Spinal cord (tissue), 10 donors: Measurements from ENCODE around the gene FAM50B. TPM values are rescaled to one million over a fixed set of nuclear protein-coding genes. Genes with fewer than 3 reads are reported as not detected.
A peak's percentile ranks its signal among the peaks of the same experiment; 100 is the strongest.

Source experiments
- DNase-seq, 6 donors: peaks; one replicate each; pipeline versions ENCODE4 v3.0.0 to v3.0.0-alpha.2; 2013 to 2015; ENCODE audit warnings: low spot score in 6 of 6, low read depth in 4 of 6
- H3K27ac ChIP-seq: one replicate; pipeline ENCODE4 v1.5.1; 2013; ENCODE audit warnings: low read depth, low read length, control low read depth
- H3K27me3 ChIP-seq: one replicate; pipeline ENCODE4 v1.6.1; 2013; ENCODE audit warnings: low read length; ENCODE audit not compliant: control insufficient read depth, insufficient read depth
- H3K36me3 ChIP-seq: one replicate; pipeline ENCODE4 v1.6.1; 2013; ENCODE audit warnings: low read length; ENCODE audit not compliant: control insufficient read depth, insufficient read depth
- H3K4me1 ChIP-seq: one replicate; pipeline ENCODE4 v1.6.1; 2013; ENCODE audit warnings: low read length; ENCODE audit not compliant: control insufficient read depth, insufficient read depth
- H3K4me3 ChIP-seq: one replicate; pipeline ENCODE4 v1.5.1; 2013; ENCODE audit warnings: low read depth, low read length, control low read depth
- H3K9me3 ChIP-seq: one replicate; pipeline ENCODE4 v1.6.1; 2013; ENCODE audit warnings: low read length; ENCODE audit not compliant: control insufficient read depth, insufficient read depth
- WGBS: methylation state at CpG from one replicate; pipeline ENCODE4 v1.1.5; 2013; ENCODE audit warnings: missing lambda C conversion rate; ENCODE audit not compliant: insufficient coverage; 5-methylcytosine and 5-hydroxymethylcytosine counted together
- polyA plus RNA-seq, 2 donors: library from polyadenylated mRNA; unstranded; fragments of 120-200 nt; gene quantifications; one replicate each; pipeline ENCODE4 v1.2.1, GENCODE V29; 2013; ENCODE audit not compliant: insufficient read length in 2 of 2
- total RNA-seq, 2 donors: library from RNA; depleted of rRNA in 1 of 2; stranded (reverse); fragments of 120-200 nt in 1 of 2; fragments of >200 nt in 1 of 2; gene quantifications; one replicate each; pipeline versions ENCODE4 v1.2.3 to v1.2.4, GENCODE V29; 2013 to 2014
- donor health status: healthy.

The FAM50B gene
- total and polyA plus RNA-seq, 4 donors, result 10.1 to 21.4 (median 15.6) TPM

GRCh38 chr6:3876866-3877265, 27.7 kb downstream of the FAM50B start:
- Histone ChIP-seq H3K27me3 (no peaks in the 10 kb centered on the region), H3K36me3 (no peaks in the 10 kb centered on the region), H3K4me3 (no peak overlapping the region), H3K4me1 (no peaks in the 10 kb centered on the region), H3K27ac (no peak overlapping the region), H3K9me3 (no peaks in the 10 kb centered on the region)
- DNase-seq, result no peak
- WGBS, result no CpG with 5 or more reads among the region's 4 CpGs

GRCh38 chr6:3878048-3878666, 29.0 kb downstream of the FAM50B start:
- no peaks in the 10 kb centered on the region for H3K27me3 ChIP-seq
- no peaks in the 10 kb centered on the region for H3K36me3 ChIP-seq
- H3K9me3 ChIP-seq, result no peaks in the 10 kb centered on the region
- no peak overlapping the region for H3K27ac ChIP-seq
- 77% methylated on average over 3 of the region's 6 CpGs for WGBS
- no peaks in the 10 kb centered on the region for H3K4me1 ChIP-seq
- no peak overlapping the region for H3K4me3 ChIP-seq
- DNase-seq, result no peak

- H3K36me3 ChIP-seq, result no peaks in the 10 kb centered on the region
- H3K27me3 ChIP-seq, result no peaks in the 10 kb centered on the region
- no peak overlapping the region for H3K27ac ChIP-seq
- DNase-seq, result no peak
- 95% methylated on average over 12 of the region's 25 CpGs for WGBS
- peaks cover 4% of the 10 kb centered on the region for H3K4me1 ChIP-seq
- H3K4me3 ChIP-seq, result no peak overlapping the region
- no peaks in the 10 kb centered on the region for H3K9me3 ChIP-seq
Observed at GRCh38 chr6:3879194-3879952, 30.2 kb downstream of the FAM50B start.

GRCh38 chr6:3881711-3882421, 32.7 kb downstream of the FAM50B start:
- H3K27ac ChIP-seq, result no peak overlapping the region

GRCh38 chr6:3882431-3882830, 33.3 kb downstream of the FAM50B start:
- WGBS, result 75% methylated on average over 3 of the region's 3 CpGs
- Histone ChIP-seq H3K27ac (no peak overlapping the region), H3K4me1 (peaks cover 4% of the 10 kb centered on the region), H3K4me3 (no peak overlapping the region), H3K27me3 (no peaks in the 10 kb centered on the region), H3K36me3 (no peaks in the 10 kb centered on the region), H3K9me3 (no peaks in the 10 kb centered on the region)
- no peak for DNase-seq

More at GRCh38 chr6:3881711-3882421, 32.7 kb downstream of the FAM50B start:
- Histone ChIP-seq H3K9me3 (no peaks in the 10 kb centered on the region), H3K36me3 (no peaks in the 10 kb centered on the region), H3K4me3 (no peak overlapping the region), H3K27me3 (no peaks in the 10 kb centered on the region), H3K4me1 (peaks cover 4% of the 10 kb centered on the region)
- DNase-seq, result no peak
- 100% methylated on average over 4 of the region's 13 CpGs for whole genome bisulfite sequencing

GRCh38 chr6:3882866-3883265, 33.7 kb downstream of the FAM50B start:
- Histone ChIP-seq H3K27ac (no peak overlapping the region), H3K9me3 (no peaks in the 10 kb centered on the region), H3K4me1 (peaks cover 4% of the 10 kb centered on the region), H3K27me3 (no peaks in the 10 kb centered on the region), H3K4me3 (no peak overlapping the region), H3K36me3 (no peaks in the 10 kb centered on the region)
- peak in 1 of 6 donors; percentile 76 for DNase-seq
- 86% methylated on average over 1 of the region's 5 CpGs for whole genome bisulfite sequencing

- peak in 2 of 6 donors; percentile 69 to 73 for DNase-seq
- Histone ChIP-seq H3K27me3 (no peaks in the 10 kb centered on the region), H3K9me3 (no peaks in the 10 kb centered on the region), H3K4me1 (peaks cover 4% of the 10 kb centered on the region), H3K27ac (peak overlapping the region; percentile 69), H3K4me3 (no peak overlapping the region), H3K36me3 (no peaks in the 10 kb centered on the region)
- 27% methylated on average over 4 of the region's 6 CpGs for WGBS
Observed at GRCh38 chr6:3884007-3884745, 35.0 kb downstream of the FAM50B start.

- Histone ChIP-seq H3K4me3 (no peak overlapping the region), H3K27me3 (no peaks in the 10 kb centered on the region), H3K9me3 (no peaks in the 10 kb centered on the region), H3K4me1 (peaks cover 4% of the 10 kb centered on the region), H3K27ac (no peak overlapping the region), H3K36me3 (no peaks in the 10 kb centered on the region)
- WGBS, result 92% methylated on average over 2 of the region's 9 CpGs
- DNase-seq, result no peak
Observed at GRCh38 chr6:3885262-3886036, 36.3 kb downstream of the FAM50B start.
